GM21529 (cell line): ENCODE results near the gene RBP5.
A peak's percentile ranks its signal among the peaks of the same experiment; 100 is the strongest.
"Not testable (repeated sequence)": the region's sequence is repeated elsewhere in the genome, so short reads cannot be mapped to it uniquely, and the experiment has no call there.

Experiments
- ATAC-seq: cut with Tn5 transposase; IDR thresholded peaks from one replicate; pipeline ENCODE4 v1.9.1; 2021; ENCODE audit not compliant: unreplicated experiment

RBP5 gene

DNA sequence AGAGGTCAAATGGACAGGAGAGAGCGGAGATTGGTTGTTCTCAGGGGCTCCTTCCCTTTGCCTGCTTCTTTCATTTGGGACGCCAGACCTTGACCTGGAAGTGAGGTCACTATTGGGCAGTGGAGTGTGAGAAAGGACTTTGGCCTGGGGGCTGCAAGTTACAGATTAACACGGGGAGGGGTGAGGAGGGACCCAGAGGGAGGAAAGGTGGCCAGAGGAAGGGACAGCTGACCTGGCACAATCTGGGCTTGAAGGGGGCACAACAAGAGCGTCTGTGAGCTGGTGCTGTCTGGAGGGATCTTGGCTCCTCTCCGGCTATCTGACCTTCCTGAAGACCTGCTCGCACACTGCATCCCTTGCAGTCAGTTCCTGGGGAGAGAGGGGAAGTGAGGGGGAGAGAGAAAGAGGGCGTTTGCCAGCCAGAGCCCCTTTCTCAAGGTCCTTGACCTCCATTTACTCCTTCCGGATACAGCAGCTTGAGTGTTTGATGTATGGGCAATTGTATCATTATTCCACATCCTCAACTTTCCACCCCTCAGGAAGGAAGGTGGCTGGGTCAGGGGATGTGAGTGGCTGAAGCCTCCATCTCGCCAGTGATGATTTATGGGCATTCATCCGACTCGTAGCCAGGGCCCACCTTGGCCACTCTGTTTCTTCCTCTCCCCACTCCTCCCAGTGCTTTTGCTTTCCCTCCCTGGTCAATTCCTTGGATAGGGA, 4.7 kb downstream of the RBP5 start:
- ATAC-seq: no peak

- ATAC-seq: no peak
These were observed 5.6 kb downstream of the RBP5 start for GRCh38 chr12:7122811-7123769.

DNA sequence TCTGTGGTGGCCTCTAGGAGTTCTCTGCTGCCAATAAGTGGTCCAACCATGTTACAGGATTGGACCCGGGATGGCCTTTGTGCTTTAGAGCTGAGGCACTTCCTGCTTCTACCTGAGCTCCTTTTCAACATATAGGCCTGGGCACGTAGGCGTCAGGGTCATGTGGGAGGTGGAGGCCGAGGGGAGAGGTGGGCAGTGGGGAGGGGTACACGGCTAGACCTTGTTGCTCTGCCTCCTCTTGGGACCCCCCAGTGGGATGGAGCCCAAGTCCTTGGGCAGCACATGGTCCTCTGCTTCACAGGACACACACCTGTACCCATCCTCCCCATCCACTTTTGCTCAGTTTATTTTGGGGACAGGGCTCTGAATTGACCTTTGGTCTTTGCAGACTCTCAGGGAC, 7.4 kb downstream of the RBP5 start:
- no peak for ATAC-seq

GRCh38 chr12:7120166-7120565, 8.5 kb downstream of the RBP5 start:
- no peak for ATAC-seq

DNA sequence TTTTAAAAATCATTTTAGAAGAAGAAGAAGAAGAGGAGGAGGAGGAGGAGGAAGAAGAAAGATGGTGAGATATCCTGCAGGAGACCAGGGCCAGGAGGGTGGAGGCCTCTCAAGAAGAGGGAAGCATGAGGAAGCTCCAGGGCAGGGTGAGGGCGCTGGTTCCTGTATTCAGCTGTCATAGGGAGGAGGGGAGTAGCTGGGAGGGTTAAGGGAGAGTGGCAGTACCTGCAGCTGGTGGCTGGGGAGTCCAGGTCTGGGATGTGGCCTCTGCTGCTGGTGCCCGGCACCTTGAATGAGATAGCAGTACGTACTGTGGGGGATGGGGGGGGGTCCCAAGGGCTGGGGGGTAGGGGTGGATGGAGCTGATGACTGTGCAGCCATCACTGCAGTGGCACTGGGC, 9.8 kb downstream of the RBP5 start:
- ATAC-seq: no peak

DNA sequence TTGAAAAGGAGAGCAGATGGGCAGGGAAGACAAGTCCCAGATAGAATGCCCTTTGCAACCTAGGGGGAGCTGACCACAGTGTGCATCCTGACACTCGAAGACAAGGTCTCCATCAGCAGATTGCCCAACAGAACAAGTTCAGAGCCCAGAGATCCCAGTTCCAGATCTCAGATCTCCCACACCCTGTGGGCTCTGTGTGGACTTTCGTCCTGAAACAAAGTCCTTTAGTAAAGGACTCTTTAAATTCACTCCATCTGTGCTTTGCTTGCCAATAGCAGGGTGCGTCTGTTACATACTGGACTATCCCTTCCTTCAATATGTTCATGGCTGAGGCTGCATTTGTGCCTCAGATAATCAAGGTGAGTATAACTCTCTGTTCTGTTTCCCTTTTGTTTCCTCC, 11.0 kb downstream of the RBP5 start:
- no peak for ATAC-seq

GRCh38 chr12:7116916-7117315, 11.8 kb downstream of the RBP5 start:
- ATAC-seq: no peak

DNA sequence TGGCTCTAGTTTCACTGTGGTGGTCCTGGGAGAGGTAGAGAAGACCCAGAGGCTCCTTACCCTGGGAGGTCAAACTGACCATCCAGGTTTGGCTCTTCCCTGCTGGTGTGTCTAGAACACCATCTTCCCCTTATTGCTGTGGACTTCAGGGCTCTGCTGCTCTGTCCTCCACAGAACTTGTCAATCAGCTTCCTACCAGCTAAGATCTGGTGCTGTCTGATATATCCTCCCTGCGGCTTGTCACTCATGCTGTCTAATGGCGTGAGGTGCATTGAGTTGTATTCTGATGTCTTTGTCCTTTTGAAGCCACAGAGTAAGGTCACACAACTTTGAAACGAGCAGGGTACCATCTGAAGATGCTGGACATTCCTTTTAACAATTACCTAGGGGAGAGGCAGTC, 12.5 kb downstream of the RBP5 start:
- ATAC-seq: no peak

GRCh38 chr12:7114851-7115250, 13.8 kb downstream of the RBP5 start:
- ATAC-seq: no peak

- ATAC-seq: no peak
These were observed 14.7 kb downstream of the RBP5 start for GRCh38 chr12:7114008-7114407.

- ATAC-seq: no peak
These were observed 15.3 kb downstream of the RBP5 start for GRCh38 chr12:7113389-7113871.

DNA sequence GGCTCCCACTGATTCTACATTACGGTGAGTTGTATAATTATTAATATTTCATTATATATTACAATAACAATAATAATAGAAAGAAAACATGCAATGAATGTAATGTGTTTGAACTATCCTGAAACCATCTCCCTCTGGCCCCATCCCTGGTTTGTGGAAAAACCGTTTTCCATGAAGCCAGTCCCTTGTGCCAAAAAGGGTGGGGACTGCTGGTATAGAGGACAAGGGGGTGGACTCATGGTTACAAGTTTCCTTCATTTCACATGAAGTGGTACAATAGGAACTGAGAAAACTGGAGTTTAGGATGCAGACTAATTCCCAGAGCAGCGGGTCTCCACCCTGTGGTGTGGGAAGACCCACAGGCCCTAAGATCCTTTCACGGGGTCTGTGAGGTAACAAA, 16.6 kb downstream of the RBP5 start:
- no peak for ATAC-seq

- no peak for ATAC-seq
These were observed 18.0 kb downstream of the RBP5 start for GRCh38 chr12:7110661-7111060.

DNA sequence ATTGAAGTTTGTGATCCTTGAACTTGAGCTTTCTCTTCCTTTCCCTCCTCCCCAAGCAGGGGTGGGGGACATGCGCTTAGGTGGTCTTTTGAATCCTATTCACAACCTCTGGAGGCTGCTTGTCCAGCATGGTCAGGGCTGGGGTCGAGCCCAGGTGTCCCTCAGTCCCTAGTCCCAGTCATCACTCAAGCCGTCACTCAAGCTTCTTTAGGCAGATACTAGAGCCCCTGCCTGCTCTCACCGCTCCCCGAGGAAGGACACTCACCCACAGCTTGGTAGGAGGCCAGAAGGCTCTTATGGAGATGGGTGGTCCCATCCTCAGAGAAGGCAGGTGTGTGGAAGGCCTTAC, 19.1 kb downstream of the RBP5 start:
- ATAC-seq: no peak

- ATAC-seq: peak; percentile 53
These were observed 19.7 kb downstream of the RBP5 start, which contains the start of gene C1RL for GRCh38 chr12:7108796-7109571. C1RL (minus strand) TSS chr12:7109214; CDS start chr12:7109180, 34 bp downstream.

GRCh38 chr12:7108003-7108795, 20.5 kb downstream of the RBP5 start:
- peak; percentile 83 for ATAC-seq

GRCh38 chr12:7107636-7108002, 21.1 kb downstream of the RBP5 start:
- no peak for ATAC-seq

GRCh38 chr12:7107181-7107580, 21.5 kb downstream of the RBP5 start:
- not testable (repeated sequence) for ATAC-seq

DNA sequence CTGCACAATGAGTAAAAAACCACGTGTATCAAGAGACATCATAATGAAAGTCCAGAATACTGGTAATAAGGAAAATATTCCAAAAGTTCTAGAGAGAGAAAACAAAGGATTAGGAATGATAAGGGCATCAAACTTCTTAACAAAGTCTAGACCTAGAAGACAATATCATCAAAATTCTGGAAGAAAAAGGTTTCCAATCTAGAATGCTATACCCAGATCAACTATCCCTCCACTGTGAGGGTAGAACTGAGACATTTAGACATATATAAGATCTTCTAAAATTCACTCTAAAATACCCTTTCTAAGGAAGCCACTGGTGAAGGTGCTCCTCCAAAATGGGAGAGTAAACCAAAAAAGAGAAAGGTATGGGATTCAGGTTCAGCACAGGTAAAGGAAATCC, 22.6 kb downstream of the RBP5 start:
- no peak for ATAC-seq

GRCh38 chr12:7103837-7104584, 24.7 kb downstream of the RBP5 start:
- no peak for ATAC-seq
